Measurements from ENCODE around the gene SLC6A11.

DNA sequence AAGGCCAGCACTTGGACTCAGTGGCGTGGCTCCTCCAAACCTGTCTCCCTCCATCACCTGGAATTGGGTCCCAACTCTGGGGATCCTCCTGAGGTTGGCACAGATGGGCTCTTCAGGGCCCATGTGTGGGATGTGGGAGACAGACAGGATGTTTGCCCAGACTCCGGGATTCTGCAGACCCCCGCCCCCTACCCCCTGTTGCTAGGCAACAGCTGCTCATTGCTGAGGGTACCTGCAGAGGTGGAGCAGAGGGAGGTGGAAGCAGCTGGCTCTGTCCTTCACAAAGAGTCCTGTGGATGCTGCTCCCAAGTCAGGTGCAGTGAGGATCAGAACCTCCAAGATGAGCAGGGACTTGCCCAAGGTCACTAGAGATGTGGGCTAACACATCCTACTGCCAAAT lies 136.5 kb downstream of the SLC6A11 start:
- TF ChIP-seq CTCF (conservative IDR thresholded peaks at IDR 0.05) (no peak), EZH2 (IDR thresholded peaks at IDR 0.05; ENCODE audit: low read depth) (no peak)
